HG02981 (cell line): Measurements from ENCODE around the gene ADAMTS17.

Experiments
- ATAC-seq: cut with Tn5 transposase; IDR thresholded peaks from one replicate; pipeline ENCODE4 v1.9.1; 2021; ENCODE audit warnings: mild to moderate bottlenecking, moderate library complexity; ENCODE audit not compliant: unreplicated experiment

ADAMTS17 gene

DNA sequence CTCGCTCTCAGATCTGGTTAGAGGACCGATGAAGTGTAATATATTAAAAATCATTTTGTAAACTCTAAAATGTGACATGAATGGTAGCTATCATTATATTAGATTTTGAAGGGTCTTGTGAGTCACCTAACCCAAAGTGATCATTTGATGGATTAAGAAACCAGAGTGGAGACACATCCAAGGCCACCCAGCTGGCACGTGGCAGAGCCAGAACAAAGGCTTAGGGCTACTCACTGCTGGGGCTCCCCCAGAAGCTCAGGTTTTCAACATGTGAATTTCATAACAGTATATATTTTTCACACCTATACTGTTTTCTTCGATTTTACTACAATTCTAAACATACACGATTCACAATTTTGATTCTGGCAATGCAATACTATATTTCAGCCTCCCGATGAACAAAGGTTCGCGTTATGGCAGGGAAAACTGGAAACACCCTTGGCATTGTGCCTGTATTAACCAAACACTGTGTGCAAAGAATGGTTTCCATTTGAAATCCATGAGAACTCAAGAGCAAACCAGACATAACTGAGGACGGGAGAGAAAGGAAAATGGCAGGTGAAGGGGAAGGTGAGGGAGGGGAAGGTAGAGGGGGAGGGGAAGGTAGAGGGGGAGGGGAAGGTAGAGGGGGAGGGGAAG is 88.9 kb downstream of the ADAMTS17 start:
- no peak for ATAC-seq

- ATAC-seq, result no peak
Observed at GRCh38 chr15:100252359-100252758, 89.4 kb downstream of the ADAMTS17 start.

DNA sequence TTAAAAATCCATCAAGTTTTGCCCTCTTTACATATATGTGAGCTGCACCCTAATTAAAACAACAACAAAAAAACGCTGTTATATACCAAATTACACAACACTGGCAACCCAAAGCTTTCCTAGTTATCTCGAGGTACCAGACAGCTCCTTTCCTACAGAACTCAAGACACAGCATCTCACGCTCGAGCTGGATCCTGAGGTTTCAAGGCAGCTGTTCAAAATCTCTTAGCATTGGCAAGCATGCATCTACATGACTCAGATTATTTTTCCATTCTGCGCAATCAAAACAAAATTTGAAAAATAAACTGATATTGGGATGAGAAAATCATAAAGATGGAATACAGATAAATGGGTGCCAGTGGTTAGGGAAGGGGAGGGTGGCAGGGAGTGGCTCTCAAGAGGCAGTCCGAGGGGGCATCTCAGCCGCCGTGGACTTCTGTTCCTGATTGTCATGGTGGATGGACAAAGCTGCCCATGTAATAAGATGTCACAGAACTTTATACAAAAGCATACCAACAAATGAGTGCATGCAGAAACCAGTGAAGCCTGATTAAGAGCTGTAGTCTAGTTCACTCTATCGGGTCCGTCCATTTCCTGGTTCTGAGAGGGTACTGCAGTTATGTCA is 91.5 kb downstream of the ADAMTS17 start:
- no peak for ATAC-seq

DNA sequence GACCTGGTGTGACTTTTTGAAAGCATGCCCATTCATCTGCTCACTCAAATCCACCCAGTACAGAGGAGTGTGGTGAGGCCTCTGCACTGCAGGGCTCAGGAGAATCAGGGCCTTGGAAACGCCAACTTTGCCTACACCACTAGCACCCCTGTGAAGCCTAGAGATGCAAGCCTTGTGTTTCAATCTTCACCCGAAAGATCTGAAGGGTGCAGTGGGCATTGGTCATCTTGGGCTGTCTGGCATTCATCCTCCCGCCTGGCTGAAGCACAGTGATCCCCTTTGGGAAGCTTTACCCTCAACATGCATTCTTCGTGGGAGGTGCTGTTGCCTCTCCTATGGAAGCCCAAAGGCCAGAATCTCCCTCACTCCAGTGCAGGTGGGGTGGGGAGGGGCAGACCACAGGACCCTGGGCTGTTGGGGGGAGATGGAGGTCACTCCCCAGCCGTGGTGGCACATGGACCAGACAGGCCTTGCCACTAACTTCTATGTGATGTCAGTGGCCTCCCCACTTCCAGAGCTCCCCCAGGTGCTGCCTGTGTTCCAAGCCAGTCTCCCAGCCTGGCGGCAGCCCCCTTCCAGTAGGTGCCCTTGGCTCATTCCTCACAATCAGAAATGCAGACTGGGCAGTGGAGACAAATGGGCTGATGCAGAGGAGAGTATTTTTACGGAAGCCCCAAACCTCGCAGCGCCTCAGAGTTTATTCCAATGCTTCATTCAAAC is 92.5 kb downstream of the ADAMTS17 start:
- ATAC-seq, result no peak

- ATAC-seq, result no peak
Observed at GRCh38 chr15:100248236-100248635, 93.5 kb downstream of the ADAMTS17 start.

DNA sequence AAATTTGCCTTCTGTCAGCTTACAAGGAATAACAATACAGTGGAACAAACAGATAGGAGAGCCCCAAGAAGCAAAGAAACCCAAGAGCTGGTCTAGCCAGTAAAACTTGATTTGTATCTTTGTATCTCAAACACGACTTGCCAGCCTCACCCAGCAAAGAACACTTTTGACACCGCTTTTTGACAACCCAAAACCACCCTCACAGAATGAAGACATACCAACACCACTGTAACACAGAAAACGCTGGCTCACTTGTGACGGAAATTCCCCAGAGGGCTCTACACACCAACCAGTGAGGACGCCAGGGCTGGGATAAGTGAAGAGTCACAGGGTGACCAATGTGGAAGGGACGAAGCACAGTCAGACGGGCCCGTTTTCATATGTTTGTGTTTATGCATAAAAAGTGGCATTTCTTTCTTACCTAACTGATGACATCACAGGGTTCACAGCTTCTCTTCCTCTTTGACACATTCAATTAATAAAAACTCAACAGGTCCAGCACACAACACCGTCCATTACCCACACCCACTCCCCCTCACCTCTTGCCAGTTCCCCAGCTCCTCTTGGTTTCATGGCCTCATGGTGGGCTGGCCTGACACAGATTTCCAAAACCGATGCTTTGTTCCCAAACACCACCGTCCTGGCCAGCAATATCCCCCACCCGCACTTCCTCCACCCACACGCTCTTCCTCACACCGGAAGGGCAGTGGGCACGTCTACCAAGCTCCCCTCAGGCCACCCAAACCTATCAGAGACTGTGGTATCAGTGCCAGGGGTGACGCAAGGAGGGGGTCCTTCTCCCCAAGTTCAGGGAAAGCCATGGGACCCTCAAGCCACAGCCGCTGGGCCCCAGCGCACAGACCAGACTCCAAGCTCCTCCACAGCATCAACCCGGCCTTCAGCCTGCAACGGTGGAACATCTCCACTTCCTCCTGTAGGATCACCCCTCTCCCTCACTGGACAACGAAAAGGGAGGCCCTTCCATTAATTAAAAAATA is 94.2 kb downstream of the ADAMTS17 start:
- ATAC-seq, result no peak

- no peak for ATAC-seq
Observed at GRCh38 chr15:100245855-100246254, 95.9 kb downstream of the ADAMTS17 start.

GRCh38 chr15:100245487-100245820 is 96.3 kb downstream of the ADAMTS17 start:
- no peak for ATAC-seq

- no peak for ATAC-seq
Observed at GRCh38 chr15:100244796-100245486, 96.8 kb downstream of the ADAMTS17 start.

GRCh38 chr15:100242989-100243388 is 98.8 kb downstream of the ADAMTS17 start:
- no peak for ATAC-seq

- ATAC-seq, result no peak
Observed at GRCh38 chr15:100241572-100242482, 99.9 kb downstream of the ADAMTS17 start.

GRCh38 chr15:100236981-100237720 is 104.6 kb downstream of the ADAMTS17 start:
- no peak for ATAC-seq

DNA sequence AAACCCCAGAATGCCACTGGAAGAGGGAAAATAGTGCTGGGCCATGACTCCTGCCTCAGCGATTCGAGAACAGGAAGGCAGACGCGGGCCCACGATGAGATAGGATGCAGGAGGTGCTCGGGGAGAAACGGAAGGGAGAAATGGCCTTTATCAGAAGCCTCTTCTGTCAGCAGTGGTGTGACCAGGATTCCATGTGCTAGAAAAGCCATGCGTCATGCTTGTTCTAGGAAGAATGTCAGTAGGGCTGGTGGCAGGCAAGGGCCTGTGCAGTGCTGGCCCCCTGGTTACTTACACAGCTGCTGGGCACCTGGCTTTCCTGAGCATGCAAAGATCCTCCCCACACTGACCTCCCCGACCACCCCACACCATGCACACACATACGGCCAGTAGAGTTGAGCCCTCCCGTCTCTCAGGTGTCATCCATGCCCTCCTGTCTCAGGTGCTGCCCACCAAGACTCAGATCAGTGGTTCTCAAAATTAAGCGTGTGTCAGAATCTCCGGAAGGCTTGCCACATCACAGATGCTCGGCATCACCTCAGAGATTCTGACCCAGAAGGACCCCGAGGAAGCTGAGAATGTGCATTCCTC is 106.7 kb downstream of the ADAMTS17 start:
- ATAC-seq, result no peak

- ATAC-seq, result no peak
Observed at GRCh38 chr15:100234158-100235029, 107.4 kb downstream of the ADAMTS17 start.

DNA sequence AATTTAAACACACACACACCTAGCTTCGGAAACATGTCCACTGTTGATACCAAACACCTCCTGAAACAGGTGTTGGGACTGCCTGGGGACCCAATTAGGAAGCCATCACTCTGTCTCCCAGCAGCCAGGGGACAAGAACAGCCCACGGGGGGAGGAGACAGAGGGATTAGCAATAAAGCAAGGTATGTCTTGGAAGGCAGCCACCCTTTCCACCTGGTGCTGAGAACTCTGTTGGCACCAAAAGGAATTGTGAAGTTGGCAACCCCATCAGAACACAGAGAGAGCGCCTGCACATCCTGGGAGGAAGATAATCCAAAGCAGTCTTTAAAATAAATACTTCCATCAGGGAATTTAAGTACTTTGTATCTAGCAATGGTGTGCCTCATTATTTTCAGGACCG is 111.0 kb downstream of the ADAMTS17 start:
- no peak for ATAC-seq

DNA sequence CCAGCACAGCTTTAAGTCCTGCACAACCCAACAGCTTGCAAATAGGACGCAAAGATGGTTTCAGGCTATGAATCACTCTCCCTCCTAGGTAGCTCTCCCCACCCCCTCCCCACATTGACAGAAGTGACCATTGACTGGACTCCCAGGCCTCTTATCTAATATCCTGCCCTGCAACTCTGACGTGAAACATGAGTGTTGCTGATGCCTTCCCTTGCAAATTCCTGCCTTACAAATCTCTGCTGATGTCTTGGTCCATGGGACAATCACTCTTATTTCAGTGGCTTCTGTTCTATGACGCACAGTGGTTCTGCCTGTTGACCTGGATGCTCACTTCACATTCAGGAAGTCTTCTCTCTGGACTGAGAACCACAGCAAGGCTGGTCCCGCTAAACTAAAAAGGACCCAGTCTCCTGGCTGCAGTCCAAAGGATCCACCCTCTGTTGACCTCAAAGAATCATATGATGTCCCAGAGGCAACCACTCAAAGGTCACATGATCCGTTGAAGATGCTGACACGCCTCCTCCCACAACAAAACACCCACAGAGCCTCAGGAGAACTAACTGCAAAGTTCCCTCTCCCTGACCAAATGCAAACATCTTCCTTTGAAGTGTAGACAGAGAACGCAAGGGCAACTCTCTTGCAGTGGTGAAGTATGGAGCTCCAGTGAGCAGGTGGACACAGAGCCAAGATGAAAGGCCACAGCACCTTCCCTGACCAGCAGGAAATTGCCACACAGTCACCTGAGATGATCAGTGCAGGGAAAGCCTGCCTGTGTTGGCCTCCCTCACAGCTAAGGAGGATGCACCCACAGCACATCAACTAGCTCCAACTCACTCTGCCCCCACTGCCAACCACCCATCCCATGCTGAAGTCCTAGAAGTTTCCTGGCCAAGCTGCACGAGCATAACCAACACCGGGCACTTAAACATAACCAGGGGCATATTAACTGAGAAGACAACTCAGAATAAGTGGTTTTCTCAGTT is 112.3 kb downstream of the ADAMTS17 start:
- no peak for ATAC-seq
